B cell (primary cell): Measurements from ENCODE around the gene VAV3.

Source experiments
- CTCF ChIP-seq: fragments of 200-600 bp; IDR thresholded peaks from one replicate; pipeline ENCODE4 v1.8.0; 2022; ENCODE audit warnings: antibody characterized with exemption, mild to moderate bottlenecking
- EZH2 ChIP-seq: IDR thresholded peaks from 2 replicates; pipeline ENCODE4 v1.6.1; 2012; ENCODE audit warnings: borderline replicate concordance, low read depth, mild to moderate bottlenecking, moderate library complexity, low read length; ENCODE audit not compliant: insufficient read depth, poor library complexity, severe bottlenecking

GRCh38 chr1:107653005-107653404, 312.0 kb downstream of the VAV3 start:
- TF ChIP-seq CTCF (no peak), EZH2 (no peak)
